Left ventricle myocardium inferior (tissue), 1 donor: Measurements from ENCODE around the gene POLE. TPM values are rescaled to one million over a fixed set of nuclear protein-coding genes. Genes with fewer than 3 reads are reported as not detected.

Experiments used
- DNase-seq: peaks from one replicate; pipeline ENCODE4 v3.0.0-alpha.2; 2020
- H3K27ac ChIP-seq: fragments of 200-600 bp; replicated peaks from 2 replicates; pipeline ENCODE4 v1.8.0; 2021
- H3K27me3 ChIP-seq: fragments of 200-600 bp; 2 replicates; pipeline ENCODE4 v1.8.0; 2021; ENCODE audit warnings: low read depth
- H3K36me3 ChIP-seq: fragments of 200-600 bp; 2 replicates; pipeline ENCODE4 v1.8.0; 2021
- H3K4me1 ChIP-seq: fragments of 200-600 bp; 2 replicates; pipeline ENCODE4 v1.8.0; 2021
- H3K4me3 ChIP-seq: fragments of 200-600 bp; 2 replicates; pipeline ENCODE4 v1.8.0; 2021; ENCODE audit warnings: mild to moderate bottlenecking, moderate library complexity
- H3K9me3 ChIP-seq: fragments of 200-600 bp; replicated peaks from 2 replicates; pipeline ENCODE4 v1.8.0; 2021
- CTCF ChIP-seq: fragments of 200-600 bp; IDR thresholded peaks from 2 replicates; pipeline ENCODE4 v1.8.0; 2021; ENCODE audit warnings: antibody characterized with exemption, mild to moderate bottlenecking, borderline replicate concordance
- intact Hi-C: fragments of 100-400 bp; cut with micrococcal nuclease; formaldehyde crosslinking; loops from one replicate; pipeline ENCODE4 v1.11.0; 2022
- total RNA-seq: library from RNA; stranded (reverse); fragmentation: NEBNext Ultra II Directional; extraction: Animal tissue kit (Norgen Biotek cat#: 25700); gene quantifications from one replicate; pipeline ENCODE4 v1.2.1, GENCODE V29; 2021
- donor health status: DM: no; HTN: yes; CAD: no; lungs with severe emphysema.

The POLE gene
- total RNA-seq, 1 donor from 2014 or later, result 9.0 TPM

GRCh38 chr12:132633901-132634300 is 53.2 kb downstream of the POLE start:
- no peak overlapping the region for H3K4me3 ChIP-seq
- no peaks in the 10 kb centered on the region for H3K9me3 ChIP-seq
- intact Hi-C loops, result no loop called here
- TF ChIP-seq CTCF, result no peak
- DNase-seq, result no peak
- H3K4me1 ChIP-seq, result no peaks in the 10 kb centered on the region
- H3K27me3 ChIP-seq, result no peaks in the 10 kb centered on the region
- H3K36me3 ChIP-seq, result peaks cover 85% of the 10 kb centered on the region
- no peak overlapping the region for H3K27ac ChIP-seq

- Histone ChIP-seq H3K4me1 (no peaks in the 10 kb centered on the region), H3K36me3 (peaks cover 83% of the 10 kb centered on the region), H3K27ac (no peak overlapping the region), H3K9me3 (no peaks in the 10 kb centered on the region), H3K4me3 (no peak overlapping the region), H3K27me3 (no peaks in the 10 kb centered on the region)
- intact Hi-C loops, result no loop called here
- no peak for DNase-seq
- TF ChIP-seq CTCF, result no peak
Measured at GRCh38 chr12:132633398-132633797, 53.7 kb downstream of the POLE start.

GRCh38 chr12:132632521-132633228 is 54.5 kb downstream of the POLE start:
- Histone ChIP-seq H3K27me3 (no peaks in the 10 kb centered on the region), H3K9me3 (no peaks in the 10 kb centered on the region), H3K27ac (no peak overlapping the region), H3K36me3 (peaks cover 76% of the 10 kb centered on the region), H3K4me1 (no peaks in the 10 kb centered on the region), H3K4me3 (no peak overlapping the region)
- intact Hi-C loops, result no loop called here
- DNase-seq, result no peak
- no peak for TF ChIP-seq CTCF

- Histone ChIP-seq H3K4me1 (no peaks in the 10 kb centered on the region), H3K27me3 (no peaks in the 10 kb centered on the region), H3K36me3 (peaks cover 66% of the 10 kb centered on the region), H3K4me3 (no peak overlapping the region), H3K27ac (no peak overlapping the region), H3K9me3 (no peaks in the 10 kb centered on the region)
- intact Hi-C loops, result no loop called here
- TF ChIP-seq CTCF, result no peak
- DNase-seq, result no peak
Measured at GRCh38 chr12:132631666-132632065, 55.5 kb downstream of the POLE start.

GRCh38 chr12:132630672-132631071 is 56.5 kb downstream of the POLE start:
- intact Hi-C loops, result no loop called here
- no peak for TF ChIP-seq CTCF

More at GRCh38 chr12:132630672-132631071, 56.5 kb downstream of the POLE start:
- Histone ChIP-seq H3K4me1 (no peaks in the 10 kb centered on the region), H3K27ac (no peak overlapping the region), H3K36me3 (peaks cover 64% of the 10 kb centered on the region), H3K4me3 (no peak overlapping the region), H3K27me3 (no peaks in the 10 kb centered on the region), H3K9me3 (no peaks in the 10 kb centered on the region)
- no peak for DNase-seq
